GM18873 (cell line): Measurements from ENCODE around the gene PPP1R7.
"Not testable (repeated sequence)": the region's sequence is repeated elsewhere in the genome, so short reads cannot be mapped to it uniquely, and the experiment has no call there.

Experiments used
- ATAC-seq: cut with Tn5 transposase; IDR thresholded peaks from one replicate; pipeline ENCODE4 v1.9.1; 2021; ENCODE audit warnings: mild to moderate bottlenecking, moderate library complexity, moderate number of reproducible peaks; ENCODE audit not compliant: unreplicated experiment, low FRiP score

The PPP1R7 gene, protein sequence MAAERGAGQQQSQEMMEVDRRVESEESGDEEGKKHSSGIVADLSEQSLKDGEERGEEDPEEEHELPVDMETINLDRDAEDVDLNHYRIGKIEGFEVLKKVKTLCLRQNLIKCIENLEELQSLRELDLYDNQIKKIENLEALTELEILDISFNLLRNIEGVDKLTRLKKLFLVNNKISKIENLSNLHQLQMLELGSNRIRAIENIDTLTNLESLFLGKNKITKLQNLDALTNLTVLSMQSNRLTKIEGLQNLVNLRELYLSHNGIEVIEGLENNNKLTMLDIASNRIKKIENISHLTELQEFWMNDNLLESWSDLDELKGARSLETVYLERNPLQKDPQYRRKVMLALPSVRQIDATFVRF

GRCh38 chr2:241149925-241150659, at the start of gene PPP1R7:
Gene PPP1R7 (plus strand): TSS chr2:241150467. CDS start chr2:241150496, 29 bp downstream.
- peak; percentile 54 for ATAC-seq

- ATAC-seq: peak; percentile 66
These were observed 47.9 kb upstream of the PPP1R7 start, which contains the start of gene MTERF4 for GRCh38 chr2:241102239-241102803. Gene MTERF4 (minus strand): TSS chr2:241102287. CDS start chr2:241102273, 14 bp downstream.

DNA sequence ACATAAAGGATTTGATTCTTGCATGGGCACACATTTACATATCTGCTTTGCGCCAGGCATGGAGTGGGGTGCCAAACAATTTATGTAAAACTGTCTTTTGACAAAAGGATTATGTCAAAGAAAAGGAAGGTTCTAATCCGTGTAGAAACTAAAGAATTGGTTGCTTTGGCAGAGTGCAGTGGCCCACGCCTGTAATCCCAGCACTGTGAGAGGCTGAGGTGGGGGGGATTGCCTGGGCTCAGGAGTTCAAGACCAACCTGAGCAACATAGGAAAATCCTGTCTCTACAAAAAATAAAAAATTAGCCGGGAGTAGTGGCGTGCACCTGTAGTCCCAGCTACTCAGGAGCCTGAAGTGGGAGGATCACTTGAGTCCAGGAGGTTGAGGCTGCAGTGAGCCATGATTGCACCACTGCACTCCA, 47.1 kb upstream of the PPP1R7 start:
- ATAC-seq: no peak

- ATAC-seq: not testable (repeated sequence)
These were observed 45.7 kb upstream of the PPP1R7 start for GRCh38 chr2:241104611-241105010.

- ATAC-seq: no peak
These were observed 44.6 kb upstream of the PPP1R7 start for GRCh38 chr2:241105641-241106040.

DNA sequence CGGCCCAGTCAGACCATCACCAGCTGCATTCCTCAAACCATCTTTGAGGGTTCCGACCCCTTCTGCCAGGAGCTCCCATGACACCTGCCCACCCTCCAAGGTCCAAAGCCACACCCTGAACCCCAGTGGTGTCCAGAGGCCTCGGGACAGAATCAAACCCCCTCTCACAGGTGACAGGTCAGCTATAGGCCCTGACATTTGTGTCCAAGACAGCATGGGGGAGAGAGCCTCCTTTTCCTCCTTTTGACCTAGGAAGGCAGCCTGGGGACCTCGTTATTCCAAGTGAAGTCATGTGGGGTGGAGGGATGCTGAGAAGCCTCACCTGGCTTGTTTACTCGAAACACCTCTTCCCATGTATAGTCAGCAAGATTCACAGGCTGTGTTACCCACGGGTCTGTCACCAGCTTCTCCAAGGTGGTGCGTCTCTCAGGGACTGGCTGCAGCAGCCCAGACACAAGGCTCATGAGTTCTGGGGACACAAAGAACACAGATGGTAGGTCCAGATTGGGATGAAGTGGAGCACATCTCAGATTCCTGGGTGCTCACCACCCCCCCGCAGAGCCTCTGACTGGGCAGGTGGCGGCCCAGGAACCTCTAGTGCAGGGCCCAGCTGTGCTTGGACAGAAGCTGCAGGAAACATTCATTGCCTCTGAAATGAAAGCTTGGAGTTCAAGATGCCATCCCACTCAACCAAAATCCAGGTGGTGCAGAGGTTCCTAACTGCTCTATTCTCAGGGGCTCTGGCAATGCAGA, 43.1 kb upstream of the PPP1R7 start:
- no peak for ATAC-seq

GRCh38 chr2:241108271-241109209, 41.7 kb upstream of the PPP1R7 start:
- ATAC-seq: no peak

DNA sequence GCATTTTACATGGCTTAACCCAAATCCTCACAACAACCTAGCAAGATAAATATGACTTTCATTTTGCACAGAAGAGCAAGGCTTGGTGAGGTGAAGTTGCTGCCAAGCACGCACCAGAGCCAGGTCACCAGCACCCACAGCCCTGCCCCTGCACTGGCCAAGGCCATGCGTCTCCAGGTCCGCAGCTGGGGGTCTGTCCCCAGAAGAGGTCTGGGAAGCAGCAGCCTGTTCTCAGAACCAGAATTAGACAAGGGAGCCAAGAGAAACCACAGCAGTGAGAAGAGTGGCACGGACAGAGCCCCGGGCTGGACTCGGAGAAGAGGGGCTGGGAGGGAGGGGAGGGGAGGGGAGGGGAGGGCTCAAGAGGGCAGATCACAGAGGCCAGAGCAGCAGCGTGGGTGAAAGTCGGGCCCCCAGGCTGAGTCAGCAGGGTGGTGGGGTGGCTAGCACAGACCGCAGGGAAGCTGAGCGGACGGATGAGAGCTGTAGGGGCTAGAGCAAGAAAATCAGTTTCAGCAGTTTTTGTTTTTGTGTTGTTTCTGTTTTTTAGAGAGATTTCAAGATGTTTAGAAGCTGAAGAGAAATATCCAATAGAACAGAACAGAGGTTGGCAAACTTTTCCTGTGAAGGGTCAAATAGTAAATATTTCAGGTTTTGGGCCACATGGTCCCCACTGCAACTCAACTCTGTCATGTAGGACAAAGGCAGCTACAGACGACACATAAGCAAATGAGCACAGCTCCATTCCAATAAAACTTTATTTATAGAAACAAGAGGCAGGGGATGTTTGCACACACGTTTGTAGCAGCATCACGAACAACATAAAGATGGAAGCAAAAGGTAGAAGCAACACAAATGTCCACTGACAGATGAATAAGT, 40.8 kb upstream of the PPP1R7 start:
- ATAC-seq: no peak

DNA sequence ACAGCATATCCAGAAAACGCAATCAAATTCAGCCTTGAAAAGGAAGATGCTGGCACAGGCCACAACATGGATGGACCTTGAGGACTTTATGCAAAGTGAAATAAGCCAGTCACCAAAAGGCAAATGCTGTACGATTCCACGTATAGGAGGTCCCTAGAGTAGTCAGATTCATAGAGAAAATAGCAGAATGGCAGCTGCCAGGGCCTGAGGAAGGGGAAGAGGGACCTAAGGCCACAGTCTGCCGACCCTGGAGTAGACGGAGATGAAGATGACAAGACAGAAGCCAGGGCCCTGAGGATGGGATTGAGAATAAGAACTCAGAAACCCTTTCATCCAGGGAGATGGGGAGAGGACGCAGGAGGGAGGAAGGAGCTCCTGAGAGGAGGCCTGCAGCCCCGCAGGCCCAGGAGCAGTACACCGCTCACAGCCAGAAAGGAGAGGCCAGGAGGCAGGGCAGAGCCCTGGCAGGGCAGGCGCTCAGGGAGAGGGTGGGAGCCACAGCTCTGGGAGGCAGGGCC, 40.1 kb upstream of the PPP1R7 start:
- ATAC-seq: no peak

- ATAC-seq: no peak
These were observed 39.4 kb upstream of the PPP1R7 start for GRCh38 chr2:241110607-241111439.

DNA sequence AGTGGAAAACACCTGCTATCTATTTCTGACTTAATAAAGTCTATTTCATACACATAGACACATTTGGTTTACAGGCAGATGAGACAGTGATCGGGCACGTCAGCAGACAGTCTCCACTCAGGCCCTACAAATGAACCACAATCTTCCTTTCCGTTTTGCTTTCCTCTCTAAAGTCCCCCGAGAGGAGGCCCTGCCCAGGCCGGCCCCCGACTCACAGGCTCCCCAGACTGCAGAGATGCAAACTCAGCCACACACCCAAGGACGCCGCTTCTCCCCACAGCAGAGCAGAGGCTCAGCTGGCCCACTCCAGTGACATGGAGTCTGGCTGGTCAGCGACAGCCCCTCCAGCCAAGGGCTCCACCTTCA, 38.8 kb upstream of the PPP1R7 start:
- ATAC-seq: no peak

GRCh38 chr2:241112046-241112445, 38.2 kb upstream of the PPP1R7 start:
- no peak for ATAC-seq

- ATAC-seq: no peak
These were observed 37.7 kb upstream of the PPP1R7 start for GRCh38 chr2:241112592-241112991.

DNA sequence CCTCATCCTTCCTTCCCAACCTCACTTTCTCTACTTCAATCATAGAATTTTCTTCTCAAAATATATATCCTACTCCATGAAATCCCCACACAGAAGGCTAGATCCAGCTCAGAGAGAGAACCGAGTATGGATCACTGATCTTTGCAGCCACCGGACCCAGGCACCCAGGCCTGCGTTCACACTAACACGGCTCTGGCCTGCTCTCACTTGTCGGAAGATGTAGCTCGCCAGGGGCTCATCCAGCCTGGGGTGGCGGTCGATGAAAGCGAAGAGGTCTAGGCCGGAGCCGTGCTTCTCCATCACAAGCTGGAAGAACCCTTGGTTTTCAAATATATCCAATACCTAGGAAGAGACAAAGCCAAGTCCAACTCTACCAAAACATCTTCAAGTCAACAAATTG, 35.4 kb upstream of the PPP1R7 start:
- no peak for ATAC-seq

- ATAC-seq: no peak
These were observed 34.9 kb upstream of the PPP1R7 start for GRCh38 chr2:241115361-241115760.

DNA sequence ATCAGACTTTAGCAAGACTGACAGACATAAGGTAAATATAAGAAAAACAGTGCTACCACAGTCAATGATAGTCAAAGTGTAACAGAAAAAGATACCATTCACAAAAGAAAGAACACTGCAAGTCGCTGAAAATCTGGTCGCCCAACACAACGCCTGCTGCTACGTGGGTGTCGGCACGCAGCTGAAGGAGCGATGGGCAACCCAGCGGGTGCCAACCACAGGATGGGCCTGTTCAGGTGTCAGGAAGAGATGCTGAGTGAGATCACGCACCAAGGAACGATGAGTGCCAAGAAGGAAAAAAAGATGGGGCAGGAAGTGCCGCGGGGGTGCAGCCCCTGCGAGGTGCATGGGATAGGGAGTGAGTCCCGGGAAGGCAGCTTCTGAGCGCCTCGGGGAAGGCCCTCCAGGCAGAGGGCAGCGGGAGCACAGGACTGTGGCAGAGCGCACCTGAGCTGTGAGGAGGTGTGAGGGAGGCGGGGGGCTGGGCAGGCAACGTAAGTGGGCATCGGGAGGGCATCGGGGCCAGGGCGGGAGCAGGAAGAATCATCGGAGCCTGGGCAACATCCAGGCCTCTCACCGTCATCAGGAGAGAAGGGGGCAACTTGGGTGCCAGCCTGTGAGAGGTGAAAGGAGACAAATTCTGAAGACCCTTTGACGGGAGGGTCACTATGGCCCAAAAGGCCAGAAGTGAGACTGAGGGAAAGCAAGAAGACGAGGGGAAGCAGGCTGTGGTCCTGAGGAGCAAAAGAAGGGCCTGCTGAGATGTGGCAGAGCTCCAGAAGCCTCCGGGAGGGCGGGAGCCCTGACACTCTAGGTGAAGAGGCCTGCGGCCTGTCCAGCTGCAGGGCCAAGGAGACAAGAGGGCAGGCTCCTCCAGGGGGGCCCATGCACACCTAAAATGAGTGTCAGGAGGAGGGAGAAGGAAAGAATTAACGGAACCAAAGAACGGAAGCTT, 33.4 kb upstream of the PPP1R7 start:
- ATAC-seq: no peak
